HG02852 (cell line): Measurements from ENCODE around the gene NAB1.
"Not testable (repeated sequence)": the region's sequence is repeated elsewhere in the genome, so short reads cannot be mapped to it uniquely, and the experiment has no call there.

Source experiments
- ATAC-seq: cut with Tn5 transposase; IDR thresholded peaks from one replicate; pipeline ENCODE4 v1.9.1; 2021; ENCODE audit warnings: mild to moderate bottlenecking, moderate library complexity; ENCODE audit not compliant: unreplicated experiment

The NAB1 gene

DNA sequence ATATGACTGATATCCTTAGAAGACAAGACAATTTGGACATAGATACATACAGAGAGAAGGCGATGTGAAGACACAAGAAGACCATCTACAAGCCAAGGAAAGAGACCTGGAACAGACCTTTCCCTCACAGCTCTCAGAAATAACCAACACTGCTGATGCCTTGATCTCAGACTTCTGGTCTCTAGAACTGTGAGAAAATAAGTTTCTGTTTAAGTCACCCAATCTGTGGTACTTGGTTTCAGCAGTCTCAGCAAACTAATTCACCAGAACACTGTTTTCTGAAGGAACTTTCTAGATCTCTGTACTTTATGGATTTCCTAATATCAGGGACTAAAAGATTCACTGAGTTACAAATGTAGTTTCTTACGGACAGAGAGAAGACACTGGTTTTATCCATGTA, 58.8 kb downstream of the NAB1 start:
- ATAC-seq, result peak; percentile 64

DNA sequence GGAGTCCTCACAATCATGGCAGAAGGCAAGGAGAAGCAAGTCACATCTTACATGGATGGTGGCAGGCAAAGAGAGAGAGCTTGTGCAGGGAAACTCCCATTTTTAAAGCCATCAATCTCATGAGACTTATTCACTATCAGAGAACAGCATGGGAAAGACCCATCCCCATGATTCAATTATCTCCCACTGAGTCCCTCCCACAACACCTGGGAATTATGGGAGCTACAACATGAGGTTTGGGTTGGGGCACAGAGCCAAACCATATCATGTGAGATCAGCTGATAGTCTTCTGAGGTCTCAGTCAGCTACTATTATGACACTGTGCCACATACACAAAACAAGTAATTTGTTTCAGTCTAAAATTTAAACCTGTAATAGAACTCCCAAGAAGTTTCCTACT, 59.8 kb downstream of the NAB1 start:
- ATAC-seq, result not testable (repeated sequence)

DNA sequence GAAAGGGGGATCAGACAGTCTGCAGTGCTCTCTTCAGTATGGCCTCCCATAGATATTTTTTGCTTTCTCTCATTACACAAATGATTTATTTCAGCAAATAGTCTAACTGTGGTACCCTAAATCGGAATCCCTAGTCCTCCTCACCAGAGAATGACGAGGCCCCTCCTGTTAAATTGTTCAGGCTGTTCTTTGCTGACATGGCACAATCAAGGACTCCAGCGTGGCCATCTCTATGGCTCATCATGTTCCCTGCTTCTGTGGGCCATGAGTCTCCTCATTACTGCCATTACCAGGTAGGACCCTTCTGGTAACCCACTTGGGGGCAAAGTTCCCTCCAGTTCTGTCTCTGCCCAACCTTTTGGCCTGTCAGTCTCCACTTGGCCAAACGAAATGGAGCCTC, 62.2 kb downstream of the NAB1 start:
- ATAC-seq, result no peak

- no peak for ATAC-seq
Measured at GRCh38 chr2:190713471-190713870, 64.6 kb downstream of the NAB1 start.

DNA sequence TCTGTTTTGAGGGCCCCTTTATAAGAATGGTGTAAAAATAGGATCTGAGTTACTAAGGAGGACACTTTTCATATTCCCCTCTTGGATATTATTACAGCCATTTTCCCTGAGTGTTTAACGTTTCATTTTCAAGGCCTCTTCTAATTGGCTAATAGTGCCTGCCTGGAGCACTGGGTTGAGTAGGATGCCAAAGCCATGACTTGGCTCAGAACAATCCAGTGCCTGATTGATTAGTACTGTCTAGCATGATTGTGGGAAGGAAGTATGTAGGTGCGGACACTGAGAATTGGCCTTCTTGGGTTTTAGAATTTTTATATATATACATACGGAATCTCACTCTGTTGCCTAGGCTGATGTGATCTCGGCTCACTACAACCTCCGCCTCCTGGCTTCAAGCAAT, 66.1 kb downstream of the NAB1 start:
- ATAC-seq, result no peak

GRCh38 chr2:190716176-190716807, 67.4 kb downstream of the NAB1 start:
- ATAC-seq, result no peak

- ATAC-seq, result no peak
Measured at GRCh38 chr2:190717306-190717705, 68.4 kb downstream of the NAB1 start.

GRCh38 chr2:190717764-190718651, 69.1 kb downstream of the NAB1 start:
- ATAC-seq, result no peak

DNA sequence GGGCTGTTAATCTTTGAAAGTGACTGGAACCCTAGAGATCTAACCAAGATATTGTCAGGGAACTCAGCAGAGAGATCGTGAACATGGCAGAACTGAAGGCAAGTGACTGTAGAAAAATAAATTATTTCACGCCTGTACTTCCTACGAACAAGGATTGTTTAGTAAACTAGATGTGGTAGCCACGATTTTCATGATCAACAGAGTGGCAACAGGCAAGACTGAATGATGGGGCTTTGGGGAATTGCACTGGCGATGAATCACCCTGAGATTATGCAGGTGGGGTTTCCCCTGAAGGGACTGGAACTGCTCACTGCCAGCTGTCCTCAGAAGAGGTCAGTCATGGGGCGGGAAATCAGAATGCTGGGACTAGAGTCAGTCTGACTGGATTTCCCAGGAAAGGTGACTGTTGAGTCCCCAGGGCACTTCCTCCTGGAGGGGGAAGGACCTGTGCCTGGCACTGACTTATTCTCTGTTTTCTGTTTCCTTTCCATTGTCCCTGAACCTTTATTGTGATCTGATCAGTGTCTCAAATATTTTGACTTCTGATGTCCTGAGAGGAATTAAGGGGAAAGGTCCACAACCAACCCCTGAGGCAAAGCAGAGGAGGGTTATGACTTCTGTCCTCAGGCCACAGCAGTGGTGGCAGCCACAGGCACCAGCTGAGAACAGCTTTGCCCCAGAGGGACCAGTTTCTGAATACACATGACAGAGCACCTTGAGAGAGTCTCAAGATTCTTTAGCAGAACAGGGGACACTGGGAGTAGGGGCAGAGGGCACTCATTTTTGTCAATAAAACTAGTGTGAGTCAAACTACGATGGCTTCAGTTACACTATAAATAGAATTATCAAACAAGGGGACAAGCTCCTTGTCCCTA, 70.0 kb downstream of the NAB1 start:
- peak; percentile 55 for ATAC-seq

DNA sequence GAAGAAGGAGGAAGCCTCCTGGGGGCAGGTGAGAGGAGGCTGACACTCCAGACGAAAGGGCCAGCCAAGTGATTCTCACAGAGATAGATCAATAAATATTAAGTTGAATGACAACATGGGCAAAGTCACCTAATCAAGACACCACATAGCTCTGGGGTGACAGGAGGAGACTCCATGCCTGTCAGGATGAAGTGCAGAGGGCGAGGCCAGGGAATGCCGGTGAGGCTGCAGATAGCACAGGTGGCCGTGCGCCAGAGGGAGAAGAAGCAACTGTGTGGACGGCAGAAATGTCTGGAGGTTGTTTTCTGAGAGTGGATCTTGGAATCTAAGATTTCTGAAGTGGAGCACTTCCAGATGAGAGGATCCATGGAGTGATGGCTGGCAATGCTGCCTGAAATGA, 71.4 kb downstream of the NAB1 start:
- ATAC-seq, result no peak

- no peak for ATAC-seq
Measured at GRCh38 chr2:190720691-190721090, 71.8 kb downstream of the NAB1 start.

- ATAC-seq, result peak; percentile 68
Measured at GRCh38 chr2:190722061-190722759, 73.3 kb downstream of the NAB1 start.

- peak; percentile 3 for ATAC-seq
Measured at GRCh38 chr2:190722835-190723234, 74.0 kb downstream of the NAB1 start.

DNA sequence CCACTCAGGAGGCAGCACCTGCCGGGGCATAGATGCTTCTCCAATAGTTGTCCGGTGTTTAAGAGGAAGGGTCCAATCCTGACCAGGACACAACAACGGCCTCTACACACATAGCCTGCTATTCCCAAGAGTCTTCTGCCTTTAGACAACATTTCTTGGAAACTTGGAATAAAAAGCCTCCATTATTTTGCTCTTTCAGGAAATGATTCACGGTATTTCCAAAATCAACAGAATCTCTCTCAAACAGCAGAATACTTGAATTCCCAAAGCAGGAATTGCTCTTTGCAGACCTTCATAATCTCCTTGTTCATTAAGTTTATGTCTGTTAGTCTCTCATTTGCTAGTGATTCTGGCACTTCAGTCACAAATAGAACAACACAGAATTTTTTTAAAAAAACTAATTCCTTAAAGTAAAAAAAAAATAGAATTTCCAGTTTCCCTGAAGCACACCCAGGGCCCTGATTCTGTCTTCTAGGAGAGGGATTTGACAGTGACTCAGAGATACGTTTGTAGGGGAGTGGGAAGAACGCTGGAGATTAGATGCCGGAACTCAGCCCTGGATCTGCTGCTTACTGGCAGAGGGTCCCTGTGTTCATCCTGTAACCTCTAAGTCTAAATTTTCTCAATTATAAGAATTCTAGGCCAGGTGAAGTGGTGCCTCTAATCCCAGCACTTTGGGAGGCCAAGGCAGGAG, 74.7 kb downstream of the NAB1 start:
- ATAC-seq, result no peak

DNA sequence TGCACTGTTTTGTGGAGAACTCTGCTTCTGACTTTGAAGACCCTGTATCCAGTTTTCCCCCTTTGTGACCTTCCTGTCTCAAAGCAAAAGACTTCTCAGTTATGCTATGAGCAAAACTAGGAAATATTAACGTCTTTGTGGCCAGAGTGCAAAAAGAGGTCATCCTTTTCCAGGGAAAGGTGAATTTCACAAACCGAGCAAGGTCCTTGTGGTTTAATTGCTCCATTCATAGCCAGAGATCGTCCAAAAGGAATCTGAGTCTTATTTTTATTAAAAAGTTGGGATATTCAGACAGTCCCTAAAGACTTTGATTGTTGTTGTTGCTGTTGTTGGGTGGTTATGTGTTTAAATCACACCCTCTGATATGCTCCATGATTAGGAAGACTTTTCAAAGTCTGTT, 77.4 kb downstream of the NAB1 start:
- no peak for ATAC-seq

- ATAC-seq, result no peak
Measured at GRCh38 chr2:190736355-190736754, 87.5 kb downstream of the NAB1 start.

GRCh38 chr2:190740449-190740848, 91.6 kb downstream of the NAB1 start:
- no peak for ATAC-seq
